Activated naive CD4-positive, alpha-beta T cell treated with anti-CD3 and anti-CD28 coated beads, Interleukin-2, amount 50 U/mL, for 24 hours (primary cell): ENCODE results near the gene HILPDA.
A peak's percentile ranks its signal among the peaks of the same experiment; 100 is the strongest.
"Not testable (repeated sequence)": the region's sequence is repeated elsewhere in the genome, so short reads cannot be mapped to it uniquely, and the experiment has no call there.

Experiments used
- H3K27ac Mint-ChIP-seq: one replicate; pipeline ENCODE4 v1.8.0; 2021; ENCODE audit warnings: mild to moderate bottlenecking, mixed read lengths
- H3K27me3 Mint-ChIP-seq: one replicate; pipeline ENCODE4 v1.8.0; 2021; ENCODE audit warnings: mixed read lengths
- H3K36me3 Mint-ChIP-seq: one replicate; pipeline ENCODE4 v1.8.0; 2021; ENCODE audit warnings: mixed read lengths
- H3K4me1 Mint-ChIP-seq: one replicate; pipeline ENCODE4 v1.8.0; 2021; ENCODE audit warnings: mixed read lengths
- H3K4me3 Mint-ChIP-seq: one replicate; pipeline ENCODE4 v1.8.0; 2021; ENCODE audit warnings: mild to moderate bottlenecking, mixed read lengths
- H3K9me3 Mint-ChIP-seq: one replicate; pipeline ENCODE4 v1.8.0; 2021; ENCODE audit warnings: mixed read lengths

HILPDA gene

GRCh38 chr7:128479082-128479481 is 23.4 kb downstream of the HILPDA start:
- H3K27ac Mint-ChIP-seq: peak overlapping the region; percentile 41
- H3K9me3 Mint-ChIP-seq, H3K27me3 Mint-ChIP-seq, H3K36me3 Mint-ChIP-seq: not testable (repeated sequence)
- H3K4me3 Mint-ChIP-seq: peak overlapping the region; percentile 70
- peaks cover 26% of the 10 kb centered on the region for H3K4me1 Mint-ChIP-seq

- H3K36me3 Mint-ChIP-seq, H3K4me3 Mint-ChIP-seq, H3K27ac Mint-ChIP-seq, H3K27me3 Mint-ChIP-seq, H3K4me1 Mint-ChIP-seq, H3K9me3 Mint-ChIP-seq: not testable (repeated sequence)
Observed at GRCh38 chr7:128488134-128488533, 32.5 kb downstream of the HILPDA start.

- Mint-ChIP-seq H3K27ac (no peak overlapping the region), H3K9me3 (no peaks in the 10 kb centered on the region), H3K36me3 (peaks cover 13% of the 10 kb centered on the region), H3K4me1 (no peaks in the 10 kb centered on the region), H3K4me3 (no peak overlapping the region), H3K27me3 (no peaks in the 10 kb centered on the region)
Observed at GRCh38 chr7:128497405-128497804, 41.7 kb downstream of the HILPDA start.

- H3K27ac Mint-ChIP-seq, H3K27me3 Mint-ChIP-seq, H3K4me3 Mint-ChIP-seq, H3K9me3 Mint-ChIP-seq: not testable (repeated sequence)
- H3K4me1 Mint-ChIP-seq: peaks cover 14% of the 10 kb centered on the region
- peaks cover 11% of the 10 kb centered on the region for H3K36me3 Mint-ChIP-seq
Observed at GRCh38 chr7:128505416-128505815, 49.7 kb downstream of the HILPDA start.

- H3K4me3 Mint-ChIP-seq, H3K27ac Mint-ChIP-seq, H3K9me3 Mint-ChIP-seq, H3K27me3 Mint-ChIP-seq, H3K36me3 Mint-ChIP-seq: not testable (repeated sequence)
- H3K4me1 Mint-ChIP-seq: peaks cover 14% of the 10 kb centered on the region
Observed at GRCh38 chr7:128506819-128507218, 51.1 kb downstream of the HILPDA start.

GRCh38 chr7:128507321-128507993 is 51.8 kb downstream of the HILPDA start:
- peaks cover 14% of the 10 kb centered on the region for H3K4me1 Mint-ChIP-seq
- not testable (repeated sequence) for H3K27ac Mint-ChIP-seq, H3K36me3 Mint-ChIP-seq, H3K27me3 Mint-ChIP-seq, H3K9me3 Mint-ChIP-seq, H3K4me3 Mint-ChIP-seq
